Endodermal cell (in vitro differentiated cells): Measurements from ENCODE around the gene ZBTB20. TPM values are rescaled to one million over a fixed set of nuclear protein-coding genes. Genes with fewer than 3 reads are reported as not detected.
A peak's percentile ranks its signal among the peaks of the same experiment; 100 is the strongest.

Experiments used
- DNase-seq: peaks from one replicate; pipeline ENCODE4 v3.0.0-alpha.2; 2017
- H3K27ac ChIP-seq: 2 replicates; pipeline ENCODE4 v1.5.1; 2013; ENCODE audit warnings: mild to moderate bottlenecking, low read depth, low read length, moderate library complexity
- H3K27me3 ChIP-seq: 2 replicates; pipeline ENCODE4 v1.6.1; 2013; ENCODE audit warnings: mild to moderate bottlenecking, low read length, moderate library complexity; ENCODE audit not compliant: insufficient read depth, control insufficient read depth, poor library complexity, severe bottlenecking
- H3K36me3 ChIP-seq: 2 replicates; pipeline ENCODE4 v1.7.0; 2013; ENCODE audit warnings: mild to moderate bottlenecking, low read length, moderate library complexity; ENCODE audit not compliant: control insufficient read depth, insufficient read depth
- H3K4me1 ChIP-seq: one replicate; pipeline ENCODE4 v1.7.0; 2013; ENCODE audit warnings: low read length; ENCODE audit not compliant: control insufficient read depth, insufficient read depth
- H3K4me3 ChIP-seq: 2 replicates; pipeline ENCODE4 v1.5.1; 2013; ENCODE audit warnings: mild to moderate bottlenecking, low read length, moderate library complexity
- H3K9ac ChIP-seq: 2 replicates; pipeline ENCODE4 v1.6.1; 2013; ENCODE audit warnings: mild to moderate bottlenecking, low read length, moderate library complexity; ENCODE audit not compliant: poor library complexity, severe bottlenecking; ENCODE audit errors: extremely low read depth
- H3K9me3 ChIP-seq: 2 replicates; pipeline ENCODE4 v1.6.1; 2013; ENCODE audit warnings: mild to moderate bottlenecking, low read length, moderate library complexity; ENCODE audit not compliant: control insufficient read depth
- H3K27ac Mint-ChIP-seq: 2 replicates; pipeline ENCODE4 v1.8.0; 2020; ENCODE audit warnings: mixed read lengths
- H3K27me3 Mint-ChIP-seq: 2 replicates; pipeline ENCODE4 v1.8.0; 2021; ENCODE audit warnings: mild to moderate bottlenecking, mixed read lengths; ENCODE audit not compliant: insufficient read depth
- H3K36me3 Mint-ChIP-seq: 2 replicates; pipeline ENCODE4 v1.8.0; 2020; ENCODE audit warnings: low read depth, mixed read lengths
- H3K4me1 Mint-ChIP-seq: 2 replicates; pipeline ENCODE4 v1.8.0; 2020; ENCODE audit warnings: mixed read lengths
- H3K4me3 Mint-ChIP-seq: 2 replicates; pipeline ENCODE4 v1.8.0; 2020; ENCODE audit warnings: mild to moderate bottlenecking, moderate library complexity, mixed read lengths
- H3K9me3 Mint-ChIP-seq: 2 replicates; pipeline ENCODE4 v1.8.0; 2020; ENCODE audit warnings: mild to moderate bottlenecking, mixed read lengths
- CTCF ChIP-seq: fragments of 200-600 bp; sonication (generic); conservative IDR thresholded peaks from 2 replicates; pipeline ENCODE4 v1.5.0; 2021; ENCODE audit warnings: antibody characterized with exemption, mild to moderate bottlenecking
- WGBS, 2 experiments: methylation state at CpG; one replicate each; pipeline versions ENCODE4 v1.1.5 to v1.1.7; 2013; ENCODE audit warnings: missing lambda C conversion rate in 2 of 2, mixed read lengths in 1 of 2; ENCODE audit not compliant: insufficient coverage in 1 of 2, insufficient read length in 1 of 2; 5-methylcytosine and 5-hydroxymethylcytosine counted together
- total RNA-seq, 2 donors: library from RNA; stranded (reverse); fragmentation: NEBNext Ultra II Directional in 1 of 2; extraction: Animal tissue kit (Norgen Biotek cat#: 25700) in 1 of 2; gene quantifications; 2 replicates in 1 of 2; 3 replicates in 1 of 2; pipeline ENCODE4 v1.2.1, GENCODE V29; 2021

ZBTB20 gene
- total RNA-seq, 2 donors from 2014 or later = 1.6 to 2.9 TPM

GRCh38 chr3:114318295-114318694 is 828.8 kb downstream of the ZBTB20 start:
- Histone ChIP-seq H3K4me1 (peaks cover 6% of the 10 kb centered on the region), H3K27ac (no peak overlapping the region), H3K9ac (no peak overlapping the region), H3K27me3 (no peaks in the 10 kb centered on the region), H3K36me3 (no peaks in the 10 kb centered on the region), H3K9me3 (no peaks in the 10 kb centered on the region), H3K4me3 (no peak overlapping the region)
- Mint-ChIP-seq H3K4me1 (peaks cover 20% of the 10 kb centered on the region), H3K36me3 (no peaks in the 10 kb centered on the region), H3K27me3 (no peaks in the 10 kb centered on the region), H3K27ac (peak overlapping the region; percentile 33), H3K9me3 (no peaks in the 10 kb centered on the region), H3K4me3 (no peak overlapping the region)
- whole genome bisulfite sequencing, 2 experiments = 75 to 79% methylated on average over 3 to 5 of the region's 5 CpGs
- DNase-seq = peak; percentile 55
- no peak for TF ChIP-seq CTCF

- no peaks in the 10 kb centered on the region for H3K27me3 ChIP-seq
- H3K9me3 ChIP-seq = no peaks in the 10 kb centered on the region
- H3K36me3 ChIP-seq = no peaks in the 10 kb centered on the region
- H3K4me3 ChIP-seq = no peak overlapping the region
- 92 to 100% methylated on average over 1 of the region's 2 CpGs for WGBS, 2 experiments
- no peak overlapping the region for H3K27ac ChIP-seq
- Mint-ChIP-seq H3K9me3 (no peaks in the 10 kb centered on the region), H3K4me1 (peaks cover 11% of the 10 kb centered on the region), H3K27me3 (no peaks in the 10 kb centered on the region), H3K4me3 (no peak overlapping the region), H3K36me3 (no peaks in the 10 kb centered on the region), H3K27ac (no peak overlapping the region)
- DNase-seq = no peak
- no peak overlapping the region for H3K9ac ChIP-seq
- peaks cover 1% of the 10 kb centered on the region for H3K4me1 ChIP-seq
- TF ChIP-seq CTCF = no peak
Measured at GRCh38 chr3:114314282-114314681, 832.8 kb downstream of the ZBTB20 start.

- H3K27ac Mint-ChIP-seq = no peak overlapping the region
- 95 to 100% methylated on average over 2 of the region's 2 CpGs for WGBS, 2 experiments
- H3K4me1 Mint-ChIP-seq = peaks cover 4% of the 10 kb centered on the region
Measured at GRCh38 chr3:114313426-114313825, 833.7 kb downstream of the ZBTB20 start.

More at GRCh38 chr3:114313426-114313825, 833.7 kb downstream of the ZBTB20 start:
- Mint-ChIP-seq H3K27me3 (no peaks in the 10 kb centered on the region), H3K4me3 (no peak overlapping the region), H3K9me3 (no peaks in the 10 kb centered on the region), H3K36me3 (no peaks in the 10 kb centered on the region)
- no peak for TF ChIP-seq CTCF
- Histone ChIP-seq H3K4me1 (no peaks in the 10 kb centered on the region), H3K27ac (no peak overlapping the region), H3K27me3 (no peaks in the 10 kb centered on the region), H3K9ac (no peak overlapping the region), H3K4me3 (no peak overlapping the region), H3K9me3 (no peaks in the 10 kb centered on the region), H3K36me3 (no peaks in the 10 kb centered on the region)
- DNase-seq = no peak
